ENCODE measurements around the gene IGF2.

Gene IGF2

DNA sequence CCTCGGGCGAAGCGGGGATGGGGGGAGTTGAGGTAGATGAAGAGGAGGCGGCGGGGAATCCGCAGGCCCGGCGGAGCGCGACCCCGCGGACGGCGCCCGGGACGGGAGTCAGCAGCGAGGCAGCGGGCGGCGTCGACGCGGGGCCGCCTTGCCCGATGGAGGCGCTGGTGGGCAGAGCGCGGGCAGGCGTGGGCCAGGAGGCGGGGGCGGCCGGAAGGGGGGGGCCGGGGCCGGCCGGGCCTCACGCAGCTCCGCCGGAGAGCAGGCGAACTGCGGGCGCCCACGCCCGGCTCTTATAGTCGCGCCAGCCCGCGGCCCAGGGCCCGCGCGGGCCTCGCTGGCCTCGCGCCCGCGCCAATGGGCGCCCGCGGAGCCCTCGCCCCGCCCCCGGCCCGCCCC lies at the start of gene IGF2:
TSS of gene IGF2 (minus strand) at position 267 of the 399 bp plus-strand sequence. CDS start 3,866 bp downstream, outside the sequence.
- no peak for ATAC-seq
- no peak for TF ChIP-seq OSR1 (CRISPR knock-in tag; IDR thresholded peaks at IDR 0.05)
- no peak for TF ChIP-seq ZC3H10 (CRISPR knock-in tag; IDR thresholded peaks at IDR 0.05)
- no peak for TF ChIP-seq TSHZ2 (CRISPR knock-in tag; IDR thresholded peaks at IDR 0.05)
- no peak for TF ChIP-seq CSRNP3 (CRISPR knock-in tag; IDR thresholded peaks at IDR 0.05)
- no peak for TF ChIP-seq CREB5 (CRISPR knock-in tag; IDR thresholded peaks at IDR 0.05; ENCODE audit: low read depth)
- no peak for TF ChIP-seq ZFP30 (CRISPR knock-in tag; IDR thresholded peaks at IDR 0.05)

GRCh38 chr11:2188745-2189144 lies 49.6 kb upstream of the IGF2 start:
- ATAC-seq = no peak

More at GRCh38 chr11:2188745-2189144, 49.6 kb upstream of the IGF2 start:
- TF ChIP-seq ISL1 (CRISPR knock-in tag; IDR thresholded peaks at IDR 0.05) = no peak
- TF ChIP-seq ARNTL (CRISPR knock-in tag; IDR thresholded peaks at IDR 0.05; ENCODE audit: borderline replicate concordance, low read depth) = no peak
- TF ChIP-seq ZNF70 (CRISPR knock-in tag; IDR thresholded peaks at IDR 0.05) = no peak
- TF ChIP-seq OSR1 (CRISPR knock-in tag; IDR thresholded peaks at IDR 0.05) = no peak
- no peak for TF ChIP-seq ZNF565 (CRISPR knock-in tag; conservative IDR thresholded peaks at IDR 0.05; ENCODE audit: low read depth)
- TF ChIP-seq CSRNP3 (CRISPR knock-in tag; IDR thresholded peaks at IDR 0.05) = no peak
- TF ChIP-seq, protein P1, sequence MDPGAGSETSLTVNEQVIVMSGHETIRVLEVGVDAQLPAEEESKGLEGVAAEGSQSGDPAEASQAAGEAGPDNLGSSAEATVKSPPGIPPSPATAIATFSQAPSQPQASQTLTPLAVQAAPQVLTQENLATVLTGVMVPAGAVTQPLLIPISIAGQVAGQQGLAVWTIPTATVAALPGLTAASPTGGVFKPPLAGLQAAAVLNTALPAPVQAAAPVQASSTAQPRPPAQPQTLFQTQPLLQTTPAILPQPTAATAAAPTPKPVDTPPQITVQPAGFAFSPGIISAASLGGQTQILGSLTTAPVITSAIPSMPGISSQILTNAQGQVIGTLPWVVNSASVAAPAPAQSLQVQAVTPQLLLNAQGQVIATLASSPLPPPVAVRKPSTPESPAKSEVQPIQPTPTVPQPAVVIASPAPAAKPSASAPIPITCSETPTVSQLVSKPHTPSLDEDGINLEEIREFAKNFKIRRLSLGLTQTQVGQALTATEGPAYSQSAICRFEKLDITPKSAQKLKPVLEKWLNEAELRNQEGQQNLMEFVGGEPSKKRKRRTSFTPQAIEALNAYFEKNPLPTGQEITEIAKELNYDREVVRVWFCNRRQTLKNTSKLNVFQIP (CRISPR knock-in tag; IDR thresholded peaks at IDR 0.05; ENCODE audit: borderline replicate concordance, low read depth) = no peak
- TF ChIP-seq PATZ1 (CRISPR knock-in tag; IDR thresholded peaks at IDR 0.05; ENCODE audit: borderline replicate concordance) = no peak
- no peak for TF ChIP-seq SNAI2 (CRISPR knock-in tag; IDR thresholded peaks at IDR 0.05)
- no peak for TF ChIP-seq ZC3H10 (CRISPR knock-in tag; IDR thresholded peaks at IDR 0.05)
- no peak for TF ChIP-seq CREB5 (CRISPR knock-in tag; IDR thresholded peaks at IDR 0.05; ENCODE audit: low read depth)
- TF ChIP-seq GLIS3 (CRISPR knock-in tag; IDR thresholded peaks at IDR 0.05) = no peak
- no peak for TF ChIP-seq ZNF8 (CRISPR knock-in tag; IDR thresholded peaks at IDR 0.05)
- no peak for TF ChIP-seq ZFP30 (CRISPR knock-in tag; IDR thresholded peaks at IDR 0.05)
- no peak for TF ChIP-seq BACH2 (CRISPR knock-in tag; IDR thresholded peaks at IDR 0.05; ENCODE audit: borderline replicate concordance)
- no peak for TF ChIP-seq ZFP3 (CRISPR knock-in tag; IDR thresholded peaks at IDR 0.05)
- no peak for TF ChIP-seq RARB (CRISPR knock-in tag; IDR thresholded peaks at IDR 0.05)
- TF ChIP-seq TCF4 (CRISPR knock-in tag; IDR thresholded peaks at IDR 0.05; ENCODE audit: borderline replicate concordance) = no peak
- no peak for TF ChIP-seq TOX (CRISPR knock-in tag; IDR thresholded peaks at IDR 0.05; ENCODE audit: borderline replicate concordance)
- no peak for TF ChIP-seq TSHZ2 (CRISPR knock-in tag; IDR thresholded peaks at IDR 0.05)
